HepG2 (cell line): ENCODE data around the gene MOCS1. TPM values are rescaled to one million over a fixed set of nuclear protein-coding genes. Genes with fewer than 3 reads are reported as not detected.

Experiments used
- ARID5B ChIP-seq: IDR thresholded peaks from 2 replicates; pipeline ENCODE4 v1.4.0; 2020; ENCODE audit warnings: mild to moderate bottlenecking, missing genetic modification reagents
- ATF6 ChIP-seq: sonication (generic); formaldehyde crosslinking; conservative IDR thresholded peaks from 2 replicates; pipeline ENCODE4 v1.4.0; 2020; ENCODE audit warnings: missing genetic modification reagents
- FOSL1 ChIP-seq: sonication (generic); formaldehyde crosslinking; IDR thresholded peaks from 2 replicates; pipeline ENCODE4 v1.9.0; 2021; ENCODE audit warnings: missing genetic modification reagents, borderline replicate concordance
- FOXO1 ChIP-seq: sonication (generic); formaldehyde crosslinking; IDR thresholded peaks from 2 replicates; pipeline ENCODE4 v1.4.0; 2020; ENCODE audit warnings: missing genetic modification reagents
- HES4 ChIP-seq: sonication (generic); formaldehyde crosslinking; IDR thresholded peaks from 2 replicates; pipeline ENCODE4 v1.9.0; 2021; ENCODE audit warnings: mild to moderate bottlenecking, missing genetic modification reagents, borderline replicate concordance
- MAFG ChIP-seq: sonication (generic); formaldehyde crosslinking; IDR thresholded peaks from 2 replicates; pipeline ENCODE4 v1.5.1; 2020; ENCODE audit warnings: mild to moderate bottlenecking, missing genetic modification reagents
- MIER3 ChIP-seq: IDR thresholded peaks from 2 replicates; pipeline ENCODE4 v1.6.1; 2016; ENCODE audit warnings: missing compliant biosample characterization, borderline replicate concordance
- MIXL1 ChIP-seq: IDR thresholded peaks from 2 replicates; pipeline ENCODE4 v1.6.1; 2016
- PAF1 ChIP-seq: IDR thresholded peaks from 2 replicates; pipeline ENCODE4 v1.6.1; 2016; ENCODE audit warnings: missing genetic modification reagents, missing compliant biosample characterization
- SKI ChIP-seq: fragments of 450-650 bp; IDR thresholded peaks from one replicate; pipeline ENCODE4 v1.6.1; 2018; ENCODE audit warnings: mild to moderate bottlenecking; ENCODE audit not compliant: partially characterized antibody
- SOX13 ChIP-seq, 3 experiments: fragments of 450-650 bp in 1 of 3; sonication (generic) in 1 of 3; formaldehyde crosslinking in 1 of 3; IDR thresholded peaks in 2 of 3; conservative IDR thresholded peaks in 1 of 3; 2 replicates each; pipeline versions ENCODE4 v1.5.0 to v1.6.1; 2016 to 2020; ENCODE audit warnings: antibody characterized with exemption in 1 of 3, mild to moderate bottlenecking in 1 of 3, missing compliant biosample characterization in 1 of 3, missing genetic modification reagents in 1 of 3, moderate library complexity in 1 of 3
- SPEN ChIP-seq: sonication (generic); formaldehyde crosslinking; IDR thresholded peaks from 2 replicates; pipeline ENCODE4 v1.5.1; 2020; ENCODE audit warnings: low read depth, mild to moderate bottlenecking, missing genetic modification reagents
- TCF12 ChIP-seq, 2 experiments: fragments of 450-650 bp in 1 of 2; sonication (generic) in 1 of 2; formaldehyde crosslinking in 1 of 2; IDR thresholded peaks; 2 replicates each; pipeline versions ENCODE4 v1.6.1 to v1.8.0; 2017 to 2022; ENCODE audit warnings: antibody characterized with exemption in 1 of 2, mild to moderate bottlenecking in 1 of 2, missing genetic modification reagents in 1 of 2, moderate library complexity in 1 of 2
- ZBTB20 ChIP-seq: sonication (generic); formaldehyde crosslinking; IDR thresholded peaks from 2 replicates; pipeline ENCODE4 v1.8.1; 2023; ENCODE audit warnings: missing genetic modification reagents, low read depth, mild to moderate bottlenecking, borderline replicate concordance
- ZFP1 ChIP-seq: IDR thresholded peaks from 2 replicates; pipeline ENCODE4 v1.6.1; 2016
- ZNF572 ChIP-seq: sonication (generic); formaldehyde crosslinking; IDR thresholded peaks from 2 replicates; pipeline ENCODE4 v1.5.1; 2020; ENCODE audit warnings: mild to moderate bottlenecking, missing genetic modification reagents
- ZNF644 ChIP-seq: IDR thresholded peaks from 2 replicates; pipeline ENCODE4 v1.6.1; 2016; ENCODE audit warnings: low read depth
- ZNF703 ChIP-seq: sonication (generic); formaldehyde crosslinking; IDR thresholded peaks from 2 replicates; pipeline ENCODE4 v1.5.1; 2020; ENCODE audit warnings: missing genetic modification reagents, mild to moderate bottlenecking, moderate library complexity, borderline replicate concordance
- ZNF710 ChIP-seq: sonication (generic); formaldehyde crosslinking; IDR thresholded peaks from 2 replicates; pipeline ENCODE4 v1.5.0; 2020; ENCODE audit warnings: mild to moderate bottlenecking, missing genetic modification reagents, borderline replicate concordance
- ZNF816 ChIP-seq: sonication (generic); formaldehyde crosslinking; IDR thresholded peaks from 2 replicates; pipeline ENCODE4 v1.8.0; 2022; ENCODE audit warnings: missing genetic modification reagents, mild to moderate bottlenecking, borderline replicate concordance
- ZSCAN21 ChIP-seq: sonication (generic); formaldehyde crosslinking; IDR thresholded peaks from 2 replicates; pipeline ENCODE4 v1.8.0; 2022; ENCODE audit warnings: mild to moderate bottlenecking, missing genetic modification reagents, moderate library complexity, borderline replicate concordance
- polyA plus RNA-seq, 8 experiments: library from polyadenylated mRNA; depleted of rRNA in 3 of 8; stranded (reverse) in 7 of 8; unstranded in 1 of 8; fragments of >200 nt; fragmentation: Illumina TruSeq in 4 of 8; extraction: Trizol in 4 of 8; gene quantifications; 2 replicates each; pipeline versions ENCODE4 v1.2.1 to v1.2.3, GENCODE V29; 2011 to 2016; ENCODE audit warnings: low read depth in 4 of 8, missing spikeins in 1 of 8, mixed read lengths in 1 of 8; ENCODE audit not compliant: insufficient read depth in 1 of 8
- total RNA-seq, 5 experiments: library from RNA; depleted of rRNA; stranded (reverse); fragments of >200 nt; fragmentation: Illumina TruSeq; extraction: Trizol; gene quantifications; 2 replicates each; pipeline ENCODE4 v1.2.3, GENCODE V29; 2016; ENCODE audit warnings: low read depth in 1 of 5

The MOCS1 gene
- total and polyA plus RNA-seq, 2 of the 13 experiments (the other 11 are each of a cell fraction or from before 2014, with no cell fraction given): 5.3 to 11.7 TPM

GRCh38 chr6:39887692-39888450 lies 46.4 kb downstream of the MOCS1 start (continued):
- TF ChIP-seq ARID5B (peak; percentile 87), PAF1 (no peak), FOSL1 (CRISPR knock-in tag) (peak; percentile 43; the same call in 1 of the 2 replicates), ZNF703 (CRISPR knock-in tag) (no peak), ZNF644 (CRISPR knock-in tag) (peak; percentile 62), ZFP1 (CRISPR knock-in tag) (no peak), MIER3 (CRISPR knock-in tag) (peak; percentile 85), MIXL1 (peak; percentile 48; the same call in 1 of the 2 replicates), ZNF572 (no peak), SOX13 (IDR thresholded peaks at IDR 0.05) (no peak), SOX13 (CRISPR knock-in tag; conservative IDR thresholded peaks at IDR 0.05 in 1 of 2, IDR thresholded peaks at IDR 0.05 in 1 of 2) (peak in 1 of 2 experiments; percentile 36; a peak in 1 of 4 replicates), ATF6 (CRISPR knock-in tag) (no peak), SPEN (peak; percentile 59; the same call in 1 of the 2 replicates), ZSCAN21 (CRISPR knock-in tag) (peak; percentile 66; the same call in 1 of the 2 replicates), FOXO1 (peak; percentile 60; the same call in 1 of the 2 replicates), MAFG (no peak), SKI (peak; percentile 64), TCF12 (IDR thresholded peaks at IDR 0.05) (no peak), TCF12 (CRISPR knock-in tag; IDR thresholded peaks at IDR 0.05) (no peak), ZNF710 (CRISPR knock-in tag) (no peak), HES4 (no peak), ZBTB20 (CRISPR knock-in tag) (no peak), ZNF816 (CRISPR knock-in tag) (no peak)
